Brain microvascular endothelial cell (primary cell): ENCODE data around the gene IFITM10.

Experiments
- DNase-seq: peaks from one replicate; pipeline ENCODE4 v3.0.0-alpha.2; 2020
- H3K27ac ChIP-seq: fragments of 250-450 bp; sonication (Bioruptor Pico); 2 replicates; pipeline ENCODE4 v1.5.1; 2020; ENCODE audit warnings: mild to moderate bottlenecking, moderate library complexity
- H3K27me3 ChIP-seq: fragments of 250-450 bp; sonication (Bioruptor Pico); replicated peaks from 2 replicates; pipeline ENCODE4 v1.5.1; 2020; ENCODE audit warnings: mild to moderate bottlenecking
- H3K36me3 ChIP-seq: fragments of 250-450 bp; sonication (Bioruptor Pico); replicated peaks from 2 replicates; pipeline ENCODE4 v1.5.1; 2020; ENCODE audit warnings: mild to moderate bottlenecking
- H3K4me3 ChIP-seq: 2 replicates; pipeline ENCODE4 v1.5.1; 2011; ENCODE audit warnings: low read depth, mild to moderate bottlenecking, control low read depth, low read length, moderate library complexity
- in situ Hi-C: cut with HindIII; loops from 2 replicates; pipeline ENCODE4 v1.10.0; 2017; ENCODE audit warnings: low sequenced_read_pairs, low pct_ligation_motif_present
- TF ChIP-seq, protein P1 (sequence below): IDR thresholded peaks from 2 replicates; pipeline ENCODE4 v1.5.1; 2011; ENCODE audit warnings: low read depth, mild to moderate bottlenecking, moderate library complexity, low read length, control low read depth, inconsistent platforms; ENCODE audit errors: missing control alignments

IFITM10 gene

DNA sequence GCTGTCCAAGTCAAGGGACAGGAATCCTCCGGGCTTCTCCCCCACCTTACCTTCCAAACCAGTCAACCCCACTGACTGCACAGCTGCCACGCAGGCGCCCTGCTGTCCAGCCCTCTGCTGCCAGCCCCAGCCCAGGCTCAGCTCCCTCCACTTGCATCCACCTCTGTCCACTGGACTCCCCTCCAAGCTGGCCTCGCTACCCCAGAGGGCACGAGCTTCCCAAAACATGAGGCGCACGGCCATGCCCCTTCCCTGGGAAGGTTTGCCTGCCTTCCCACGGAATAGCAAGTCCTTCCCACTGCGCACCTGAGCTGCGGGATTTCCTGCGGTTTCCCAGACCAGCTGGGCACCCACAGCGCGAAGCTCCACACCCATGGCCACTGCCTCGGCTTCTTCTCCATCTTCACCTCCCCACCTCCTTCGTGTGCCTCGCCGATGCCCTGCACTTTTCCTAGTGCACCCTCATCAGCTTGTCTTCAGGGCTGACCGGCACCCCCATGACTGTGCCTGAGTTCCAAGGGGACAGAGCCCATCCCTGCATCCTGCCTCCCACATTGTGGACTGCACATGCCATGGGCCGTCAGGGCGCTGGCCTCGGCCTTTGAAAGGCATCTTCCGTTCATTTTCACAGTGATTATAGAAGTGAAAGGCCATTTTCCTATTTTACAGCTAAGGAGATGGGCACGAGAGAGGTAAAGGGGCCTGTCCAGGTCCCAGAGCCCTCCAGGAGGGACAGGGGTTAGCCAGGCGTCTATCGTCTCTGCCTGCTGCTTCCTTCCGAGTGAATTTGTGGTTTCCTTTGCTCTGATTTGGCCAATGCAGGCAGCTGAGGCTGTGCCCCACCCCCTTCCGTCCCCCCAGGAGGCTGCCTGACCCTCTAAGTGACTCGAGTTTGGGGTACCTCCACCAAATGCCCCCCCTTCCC lies 16.4 kb downstream of the IFITM10 start:
- H3K27me3 ChIP-seq = peaks cover 3% of the 10 kb centered on the region
- no peaks in the 10 kb centered on the region for H3K36me3 ChIP-seq
- TF ChIP-seq, protein P1, sequence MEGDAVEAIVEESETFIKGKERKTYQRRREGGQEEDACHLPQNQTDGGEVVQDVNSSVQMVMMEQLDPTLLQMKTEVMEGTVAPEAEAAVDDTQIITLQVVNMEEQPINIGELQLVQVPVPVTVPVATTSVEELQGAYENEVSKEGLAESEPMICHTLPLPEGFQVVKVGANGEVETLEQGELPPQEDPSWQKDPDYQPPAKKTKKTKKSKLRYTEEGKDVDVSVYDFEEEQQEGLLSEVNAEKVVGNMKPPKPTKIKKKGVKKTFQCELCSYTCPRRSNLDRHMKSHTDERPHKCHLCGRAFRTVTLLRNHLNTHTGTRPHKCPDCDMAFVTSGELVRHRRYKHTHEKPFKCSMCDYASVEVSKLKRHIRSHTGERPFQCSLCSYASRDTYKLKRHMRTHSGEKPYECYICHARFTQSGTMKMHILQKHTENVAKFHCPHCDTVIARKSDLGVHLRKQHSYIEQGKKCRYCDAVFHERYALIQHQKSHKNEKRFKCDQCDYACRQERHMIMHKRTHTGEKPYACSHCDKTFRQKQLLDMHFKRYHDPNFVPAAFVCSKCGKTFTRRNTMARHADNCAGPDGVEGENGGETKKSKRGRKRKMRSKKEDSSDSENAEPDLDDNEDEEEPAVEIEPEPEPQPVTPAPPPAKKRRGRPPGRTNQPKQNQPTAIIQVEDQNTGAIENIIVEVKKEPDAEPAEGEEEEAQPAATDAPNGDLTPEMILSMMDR = no peak
- no peak overlapping the region for H3K4me3 ChIP-seq
- H3K27ac ChIP-seq = no peak overlapping the region
- in situ Hi-C loops = no loop called here
- DNase-seq = no peak

DNA sequence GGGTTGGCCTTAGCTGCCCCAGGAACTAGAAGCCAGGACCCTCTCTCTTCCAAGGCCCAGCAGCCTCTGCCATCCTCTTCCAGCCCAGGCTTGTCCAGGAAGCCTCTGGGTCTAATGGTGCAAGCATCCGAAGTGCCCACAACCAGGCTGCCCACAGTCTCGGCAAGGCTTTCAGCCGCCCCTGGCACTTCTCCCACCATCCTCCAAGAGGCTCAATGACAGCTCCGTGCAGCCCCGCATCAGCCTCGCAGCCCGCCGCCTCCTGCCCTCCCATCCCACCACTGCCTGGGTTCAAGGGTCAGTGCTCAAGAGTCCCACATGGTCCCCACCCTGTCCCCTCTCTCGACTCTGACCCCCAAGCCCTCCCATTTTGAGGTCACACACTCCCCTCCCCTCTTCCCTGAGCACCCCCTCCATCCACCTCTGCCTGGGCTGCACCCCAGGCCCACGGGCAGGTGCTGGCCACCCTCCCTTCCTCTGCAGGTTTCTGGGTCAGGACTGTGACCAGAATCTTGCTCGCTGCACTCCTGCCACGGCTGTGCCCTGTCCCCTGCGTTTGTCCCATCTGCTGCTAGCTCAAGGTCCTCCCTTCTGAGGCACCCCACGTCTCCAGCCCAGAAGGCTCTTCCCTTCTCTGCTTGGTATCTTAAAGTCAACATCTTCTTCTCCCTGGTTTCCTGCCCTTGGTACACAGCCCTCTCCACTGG lies 17.2 kb downstream of the IFITM10 start:
- H3K27ac ChIP-seq = no peak overlapping the region
- TF ChIP-seq, protein P1 = no peak
- H3K36me3 ChIP-seq = no peaks in the 10 kb centered on the region
- DNase-seq = no peak
- H3K27me3 ChIP-seq = peaks cover 3% of the 10 kb centered on the region
- H3K4me3 ChIP-seq = no peak overlapping the region
- in situ Hi-C loops = no loop called here

DNA sequence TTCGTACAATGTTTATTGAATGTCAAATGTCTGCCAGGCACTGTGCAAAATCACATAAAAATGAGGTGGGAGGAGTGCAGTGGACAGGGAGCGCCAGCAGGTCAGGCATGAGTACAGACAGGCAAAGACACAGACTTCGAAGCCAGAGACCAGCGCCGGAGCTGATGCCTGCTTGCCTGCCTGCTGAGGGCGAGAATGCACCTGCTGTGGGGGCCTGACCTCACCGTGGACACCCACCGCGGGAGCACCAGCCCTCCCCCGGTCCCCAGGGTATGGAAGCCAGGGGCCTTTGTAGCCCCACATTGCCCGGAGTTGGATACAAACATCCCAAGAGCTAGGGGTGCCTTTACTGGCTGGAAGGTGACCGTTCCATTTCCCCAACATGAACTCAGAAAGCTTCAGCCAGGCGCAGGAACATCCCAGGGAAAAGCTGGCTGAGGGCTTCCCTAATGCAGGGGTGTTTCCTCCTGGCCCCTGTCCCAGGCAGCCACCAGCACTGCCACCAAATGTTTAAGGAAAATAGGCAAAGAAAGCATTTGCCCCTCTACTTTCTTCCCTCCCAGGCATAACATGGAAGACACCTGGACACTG lies 17.9 kb downstream of the IFITM10 start:
- no peak overlapping the region for H3K4me3 ChIP-seq
- in situ Hi-C loops = no loop called here
- no peak overlapping the region for H3K27ac ChIP-seq
- peaks cover 3% of the 10 kb centered on the region for H3K27me3 ChIP-seq
- TF ChIP-seq, protein P1 = no peak
- no peak for DNase-seq
- no peaks in the 10 kb centered on the region for H3K36me3 ChIP-seq

DNA sequence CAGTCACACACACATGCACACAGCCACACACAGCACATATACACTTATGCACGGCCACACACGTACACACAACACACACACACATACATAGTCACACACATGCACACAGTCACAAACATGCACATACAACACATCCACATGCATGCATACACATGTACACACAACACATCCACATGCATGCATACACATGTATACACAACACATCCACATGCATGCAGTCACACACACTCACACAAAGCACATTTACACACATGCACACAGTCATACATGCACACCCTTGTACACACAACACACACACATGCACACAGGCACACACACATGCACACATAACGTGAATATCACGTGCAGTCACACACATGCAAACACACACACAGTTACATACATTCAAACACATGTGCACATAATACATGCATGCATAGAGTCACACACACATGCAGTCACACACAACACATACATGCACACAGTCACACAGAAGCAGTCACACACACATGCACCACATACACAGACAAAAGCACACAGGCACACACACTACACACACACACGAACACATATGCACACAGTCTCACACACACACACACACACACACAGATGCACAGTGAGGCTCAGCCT lies 18.8 kb downstream of the IFITM10 start:
- Histone ChIP-seq H3K27ac (no peak overlapping the region), H3K36me3 (no peaks in the 10 kb centered on the region), H3K27me3 (peaks cover 3% of the 10 kb centered on the region), H3K4me3 (no peak overlapping the region)
- in situ Hi-C loops = no loop called here
- no peak for DNase-seq
- TF ChIP-seq, protein P1 = no peak

DNA sequence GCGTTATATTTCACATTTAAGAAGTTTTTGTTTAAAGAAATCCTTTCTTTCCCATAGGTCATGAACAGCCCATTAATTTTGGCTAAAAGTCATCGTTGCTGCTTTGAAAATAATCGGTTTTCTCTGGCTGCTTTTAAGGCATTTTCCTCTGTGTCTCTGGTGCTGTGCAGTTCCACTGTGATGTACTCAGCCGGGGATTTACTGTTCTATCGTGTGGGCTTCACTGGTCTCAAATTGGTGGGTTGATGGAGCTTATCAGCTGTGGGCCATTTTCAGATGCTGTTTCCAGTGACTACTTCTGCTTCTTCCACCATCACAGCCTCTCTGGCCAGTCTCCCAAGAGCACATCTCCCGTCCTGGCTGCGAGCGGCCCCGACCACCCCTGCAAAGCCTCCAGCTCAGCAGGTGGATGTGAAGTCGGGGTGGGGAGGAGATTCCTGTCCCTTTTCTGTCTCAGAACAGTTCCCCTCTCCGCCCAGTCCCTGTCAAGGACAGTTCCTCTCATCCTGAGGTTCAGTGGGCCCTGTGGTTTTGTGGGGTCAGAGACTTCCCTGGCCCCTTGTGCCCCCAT lies 20.3 kb downstream of the IFITM10 start:
- TF ChIP-seq, protein P1 = no peak
- in situ Hi-C loops = no loop called here
- H3K27ac ChIP-seq = no peak overlapping the region
- H3K27me3 ChIP-seq = peaks cover 3% of the 10 kb centered on the region
- DNase-seq = no peak
- no peak overlapping the region for H3K4me3 ChIP-seq
- no peaks in the 10 kb centered on the region for H3K36me3 ChIP-seq
